Mesodermal cell (in vitro differentiated cells): ENCODE results near the gene MUC21.

Experiments
- H3K27ac ChIP-seq: 2 replicates; pipeline ENCODE4 v1.7.0; 2013; ENCODE audit warnings: mild to moderate bottlenecking, low read depth, low read length, moderate library complexity; ENCODE audit not compliant: severe bottlenecking
- H3K36me3 ChIP-seq: 2 replicates; pipeline ENCODE4 v1.7.1; 2013; ENCODE audit warnings: mild to moderate bottlenecking, low read length, moderate library complexity; ENCODE audit not compliant: control insufficient read depth, insufficient read depth
- H3K4me1 ChIP-seq: one replicate; pipeline ENCODE4 v1.7.1; 2013; ENCODE audit warnings: mild to moderate bottlenecking, low read length; ENCODE audit not compliant: insufficient read depth, control insufficient read depth, poor library complexity, severe bottlenecking
- H3K4me3 ChIP-seq: 2 replicates; pipeline ENCODE4 v1.7.0; 2013; ENCODE audit warnings: low read length, control low read depth, mild to moderate bottlenecking; ENCODE audit not compliant: insufficient read depth, poor library complexity, severe bottlenecking; ENCODE audit errors: extremely low read depth
- H3K9me3 ChIP-seq: 2 replicates; pipeline ENCODE4 v1.7.1; 2013; ENCODE audit warnings: mild to moderate bottlenecking, low read length, moderate library complexity; ENCODE audit not compliant: control insufficient read depth
- WGBS, 2 experiments: methylation state at CpG; one replicate each; pipeline ENCODE4 v1.1.5; 2013; ENCODE audit warnings: missing lambda C conversion rate in 2 of 2; ENCODE audit not compliant: insufficient coverage in 2 of 2; 5-methylcytosine and 5-hydroxymethylcytosine counted together

The MUC21 gene

GRCh38 chr6:31031095-31031494 lies 47.6 kb downstream of the MUC21 start:
- WGBS, 2 experiments, result 98 to 100% methylated on average over 5 of the region's 6 CpGs
- H3K4me1 ChIP-seq, result no peaks in the 10 kb centered on the region
- no peak overlapping the region for H3K4me3 ChIP-seq
- H3K9me3 ChIP-seq, result no peaks in the 10 kb centered on the region
- no peaks in the 10 kb centered on the region for H3K36me3 ChIP-seq
- no peak overlapping the region for H3K27ac ChIP-seq

- no peaks in the 10 kb centered on the region for H3K36me3 ChIP-seq
- H3K9me3 ChIP-seq, result no peaks in the 10 kb centered on the region
- H3K4me1 ChIP-seq, result peaks cover 7% of the 10 kb centered on the region
- no peak overlapping the region for H3K27ac ChIP-seq
- H3K4me3 ChIP-seq, result no peak overlapping the region
- 82 to 93% methylated on average over 4 of the region's 4 CpGs for WGBS, 2 experiments
Measured at GRCh38 chr6:31033075-31033474, 49.6 kb downstream of the MUC21 start.

GRCh38 chr6:31035862-31036497 lies 52.5 kb downstream of the MUC21 start:
- Histone ChIP-seq H3K9me3 (no peaks in the 10 kb centered on the region), H3K4me1 (peaks cover 7% of the 10 kb centered on the region), H3K4me3 (no peak overlapping the region), H3K36me3 (no peaks in the 10 kb centered on the region), H3K27ac (no peak overlapping the region)
- WGBS, 2 experiments, result no CpG with 5 or more reads among the region's 4 CpGs

- H3K36me3 ChIP-seq, result no peaks in the 10 kb centered on the region
- WGBS, 2 experiments, result 94 to 95% methylated on average over 7 of the region's 7 CpGs
- peaks cover 7% of the 10 kb centered on the region for H3K4me1 ChIP-seq
- H3K4me3 ChIP-seq, result no peak overlapping the region
- H3K9me3 ChIP-seq, result no peaks in the 10 kb centered on the region
- no peak overlapping the region for H3K27ac ChIP-seq
Measured at GRCh38 chr6:31037169-31037568, 53.7 kb downstream of the MUC21 start.

- no peak overlapping the region for H3K4me3 ChIP-seq
Measured at GRCh38 chr6:31037682-31038081, 54.2 kb downstream of the MUC21 start.

GRCh38 chr6:31038559-31038958 lies 55.0 kb downstream of the MUC21 start:
- H3K4me1 ChIP-seq, result peaks cover 7% of the 10 kb centered on the region
- no peak overlapping the region for H3K27ac ChIP-seq
- no peaks in the 10 kb centered on the region for H3K9me3 ChIP-seq
- no peaks in the 10 kb centered on the region for H3K36me3 ChIP-seq
- WGBS, 2 experiments, result 94 to 100% methylated on average over 4 to 6 of the region's 8 CpGs
- H3K4me3 ChIP-seq, result no peak overlapping the region

More at GRCh38 chr6:31037682-31038081, 54.2 kb downstream of the MUC21 start:
- H3K9me3 ChIP-seq, result no peaks in the 10 kb centered on the region
- H3K27ac ChIP-seq, result no peak overlapping the region
- peaks cover 7% of the 10 kb centered on the region for H3K4me1 ChIP-seq
- 67 to 74% methylated on average over 2 to 3 of the region's 3 CpGs for WGBS, 2 experiments
- no peaks in the 10 kb centered on the region for H3K36me3 ChIP-seq
